GM19043 (cell line): ENCODE measurements around the gene TRPC1.

Source experiments
- ATAC-seq: cut with Tn5 transposase; IDR thresholded peaks from one replicate; pipeline ENCODE4 v1.9.1; 2021; ENCODE audit warnings: low read depth; ENCODE audit not compliant: unreplicated experiment

TRPC1 gene

DNA sequence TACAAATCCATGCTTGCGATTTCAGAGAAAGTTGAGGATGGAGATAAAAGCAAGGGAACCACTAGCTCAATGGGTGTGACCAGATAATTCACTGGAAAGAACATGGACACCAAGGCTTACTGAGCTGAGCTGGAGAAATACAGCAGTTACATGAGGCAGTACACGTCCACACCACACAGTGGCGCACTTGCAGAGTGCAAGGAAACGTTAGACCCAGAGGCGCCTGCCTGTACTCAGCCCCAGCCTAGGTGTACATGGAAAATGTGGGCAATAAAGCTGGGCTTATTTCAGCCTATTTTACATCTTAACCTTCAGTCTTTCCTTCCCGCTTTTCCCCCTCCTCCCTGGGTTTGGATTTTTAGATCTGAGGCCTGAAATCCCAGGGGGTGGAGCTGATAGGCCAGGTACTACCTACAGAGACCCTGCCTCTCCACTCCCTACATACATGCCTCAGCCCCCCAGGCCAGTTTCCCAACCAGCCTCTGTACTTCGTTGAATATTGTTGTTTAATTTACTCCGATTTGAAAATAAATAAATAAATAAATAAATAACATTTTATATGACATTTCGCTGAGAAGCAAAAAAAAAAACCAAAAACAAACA lies 105.0 kb downstream of the TRPC1 start:
- peak; percentile 99 for ATAC-seq

- ATAC-seq: no peak
Observed at GRCh38 chr3:142837526-142837925, 113.7 kb downstream of the TRPC1 start.

GRCh38 chr3:142839831-142840230 lies 116.0 kb downstream of the TRPC1 start:
- no peak for ATAC-seq

GRCh38 chr3:142844339-142844977 lies 120.6 kb downstream of the TRPC1 start:
- no peak for ATAC-seq

GRCh38 chr3:142846779-142847577 lies 123.1 kb downstream of the TRPC1 start:
- no peak for ATAC-seq

DNA sequence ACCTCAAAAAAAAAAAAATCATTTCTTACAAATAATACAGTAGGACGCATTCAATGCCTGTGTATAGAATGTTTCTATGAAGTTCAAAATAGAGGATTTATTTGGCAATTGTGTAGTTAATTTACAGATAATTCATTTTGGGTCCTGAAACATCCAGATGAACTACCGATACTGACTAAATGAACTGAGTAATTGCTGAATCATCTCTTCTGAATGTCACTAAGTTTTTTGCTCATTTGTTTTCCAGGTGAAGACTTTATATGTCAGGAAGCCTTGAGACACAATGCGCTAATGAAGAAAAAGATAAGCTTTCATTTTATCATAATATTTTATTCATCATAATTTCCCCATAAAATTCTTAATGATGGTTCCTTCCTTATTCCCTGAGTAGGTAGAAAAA lies 125.3 kb downstream of the TRPC1 start:
- no peak for ATAC-seq

DNA sequence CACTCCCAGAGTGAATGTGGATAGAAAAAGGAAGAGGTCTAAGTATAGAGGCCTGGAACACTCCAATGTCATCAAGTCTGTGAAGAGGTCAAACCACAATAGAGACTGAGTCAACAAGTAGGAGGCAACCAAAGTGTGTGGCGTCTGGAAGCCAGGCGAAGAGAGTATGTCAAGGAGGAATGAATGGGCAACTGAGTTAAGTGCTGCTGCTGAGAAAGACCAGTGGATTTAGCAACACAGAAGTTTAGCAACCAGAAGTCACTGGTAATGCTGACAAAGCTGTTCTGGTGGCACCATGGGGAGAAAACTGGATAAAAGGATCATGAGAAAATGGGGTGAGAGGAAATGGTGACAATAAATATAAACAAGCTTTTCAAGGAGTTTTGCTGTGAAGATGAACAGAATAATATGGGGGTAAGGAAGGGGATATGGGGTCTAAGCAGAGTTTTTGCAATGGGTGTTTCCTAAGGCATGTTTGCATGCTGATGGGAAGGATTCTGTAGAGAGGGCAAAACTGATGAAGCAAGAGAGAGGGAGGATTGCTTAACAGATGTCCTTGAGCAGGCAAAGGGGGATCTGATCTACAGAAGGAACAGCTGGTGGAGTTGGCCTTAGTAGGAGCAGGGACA lies 126.7 kb downstream of the TRPC1 start:
- no peak for ATAC-seq

DNA sequence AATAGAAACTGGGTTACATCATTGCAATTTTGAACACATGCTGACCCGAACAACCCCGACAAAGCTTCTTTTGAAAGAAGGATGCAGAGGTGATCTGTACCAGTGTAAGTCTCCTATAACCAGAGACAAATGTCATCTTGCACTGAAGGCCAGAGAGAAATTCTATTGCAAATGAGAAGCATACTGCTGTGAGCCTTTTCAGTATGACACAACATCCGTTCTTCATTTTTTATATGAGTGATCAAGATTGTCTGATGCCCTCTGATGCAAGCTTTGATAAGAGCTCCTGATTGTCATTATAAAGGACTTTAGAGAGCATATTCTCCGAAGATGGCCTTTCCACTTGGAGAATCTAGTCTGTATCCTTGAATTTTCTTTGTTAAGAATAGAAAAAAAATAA lies 128.2 kb downstream of the TRPC1 start:
- ATAC-seq: no peak

- ATAC-seq: no peak
Observed at GRCh38 chr3:142853270-142854168, 129.7 kb downstream of the TRPC1 start.

GRCh38 chr3:142857056-142857455 lies 133.2 kb downstream of the TRPC1 start:
- ATAC-seq: no peak
